T-helper 2 cell treated with Interferon-gamma antibody and Interleukin-4, amounts not matched to agents 5 μg/mL and 100 μg/mL, for 36 hours (primary cell): Measurements from ENCODE around the gene BZW2.
A peak's percentile ranks its signal among the peaks of the same experiment; 100 is the strongest.

Source experiments
- DNase-seq: peaks from one replicate; pipeline ENCODE4 v3.0.0; 2021; ENCODE audit warnings: low spot score
- H3K27ac Mint-ChIP-seq: one replicate; pipeline ENCODE4 v1.8.0; 2021; ENCODE audit warnings: mild to moderate bottlenecking, mixed read lengths
- H3K27me3 Mint-ChIP-seq: one replicate; pipeline ENCODE4 v1.8.0; 2021; ENCODE audit warnings: low read depth, mixed read lengths
- H3K36me3 Mint-ChIP-seq: one replicate; pipeline ENCODE4 v1.8.0; 2021; ENCODE audit warnings: low read depth, mixed read lengths
- H3K4me1 Mint-ChIP-seq: one replicate; pipeline ENCODE4 v1.8.0; 2021; ENCODE audit warnings: low read depth, mixed read lengths
- H3K4me3 Mint-ChIP-seq: one replicate; pipeline ENCODE4 v1.8.0; 2022; ENCODE audit warnings: mild to moderate bottlenecking, moderate library complexity, mixed read lengths
- H3K9me3 Mint-ChIP-seq: one replicate; pipeline ENCODE4 v1.8.0; 2021; ENCODE audit warnings: mixed read lengths

The BZW2 gene

GRCh38 chr7:16645593-16646471 lies at the start of gene BZW2, which contains the start of gene ANKMY2:
TSS of gene BZW2 (plus strand) at chr7:16646181. CDS start at chr7:16665444, 19,263 bp downstream.
TSS of gene ANKMY2 (minus strand) at chr7:16645754. CDS start at chr7:16645573, 181 bp downstream.
- H3K27me3 Mint-ChIP-seq = no peaks in the 10 kb centered on the region
- peak within 1 kb of the TSS; percentile 98 for H3K4me3 Mint-ChIP-seq
- H3K27ac Mint-ChIP-seq = peak within 1 kb of the TSS; percentile 98
- peaks cover 17% of the 10 kb centered on the region for H3K36me3 Mint-ChIP-seq
- H3K4me1 Mint-ChIP-seq = peaks cover 53% of the 10 kb centered on the region
- DNase-seq = peak; percentile 95
- no peaks in the 10 kb centered on the region for H3K9me3 Mint-ChIP-seq

GRCh38 chr7:16598015-16598414 lies 48.0 kb upstream of the BZW2 start:
- H3K27me3 Mint-ChIP-seq = no peaks in the 10 kb centered on the region
- H3K27ac Mint-ChIP-seq = no peak overlapping the region
- DNase-seq = no peak
- no peaks in the 10 kb centered on the region for H3K4me1 Mint-ChIP-seq
- peaks cover 8% of the 10 kb centered on the region for H3K36me3 Mint-ChIP-seq
- H3K9me3 Mint-ChIP-seq = no peaks in the 10 kb centered on the region
- no peak overlapping the region for H3K4me3 Mint-ChIP-seq

- H3K4me3 Mint-ChIP-seq = no peak overlapping the region
- H3K4me1 Mint-ChIP-seq = no peaks in the 10 kb centered on the region
- H3K27me3 Mint-ChIP-seq = no peaks in the 10 kb centered on the region
- H3K9me3 Mint-ChIP-seq = no peaks in the 10 kb centered on the region
- peaks cover 15% of the 10 kb centered on the region for H3K36me3 Mint-ChIP-seq
- DNase-seq = no peak
- H3K27ac Mint-ChIP-seq = no peak overlapping the region
Observed at GRCh38 chr7:16599860-16600259, 46.1 kb upstream of the BZW2 start.

- Mint-ChIP-seq H3K4me3 (no peak overlapping the region), H3K9me3 (no peaks in the 10 kb centered on the region), H3K4me1 (no peaks in the 10 kb centered on the region), H3K36me3 (peaks cover 20% of the 10 kb centered on the region), H3K27ac (no peak overlapping the region), H3K27me3 (no peaks in the 10 kb centered on the region)
- no peak for DNase-seq
Observed at GRCh38 chr7:16603633-16604032, 42.3 kb upstream of the BZW2 start.

GRCh38 chr7:16604054-16604453 lies 41.9 kb upstream of the BZW2 start:
- Mint-ChIP-seq H3K4me1 (no peaks in the 10 kb centered on the region), H3K27ac (no peak overlapping the region), H3K27me3 (no peaks in the 10 kb centered on the region), H3K9me3 (no peaks in the 10 kb centered on the region), H3K4me3 (no peak overlapping the region), H3K36me3 (peaks cover 21% of the 10 kb centered on the region)
- no peak for DNase-seq

GRCh38 chr7:16606704-16607103 lies 39.3 kb upstream of the BZW2 start:
- Mint-ChIP-seq H3K4me3 (no peak overlapping the region), H3K36me3 (peaks cover 29% of the 10 kb centered on the region), H3K27me3 (no peaks in the 10 kb centered on the region), H3K9me3 (no peaks in the 10 kb centered on the region), H3K4me1 (peaks cover 15% of the 10 kb centered on the region), H3K27ac (no peak overlapping the region)
- DNase-seq = no peak

- no peak overlapping the region for H3K27ac Mint-ChIP-seq
- H3K4me3 Mint-ChIP-seq = no peak overlapping the region
- DNase-seq = no peak
- H3K9me3 Mint-ChIP-seq = no peaks in the 10 kb centered on the region
- peaks cover 19% of the 10 kb centered on the region for H3K36me3 Mint-ChIP-seq
- H3K4me1 Mint-ChIP-seq = peaks cover 17% of the 10 kb centered on the region
- H3K27me3 Mint-ChIP-seq = no peaks in the 10 kb centered on the region
Observed at GRCh38 chr7:16609842-16610450, 36.0 kb upstream of the BZW2 start.

- no peaks in the 10 kb centered on the region for H3K9me3 Mint-ChIP-seq
- DNase-seq = no peak
- no peaks in the 10 kb centered on the region for H3K27me3 Mint-ChIP-seq
- H3K4me3 Mint-ChIP-seq = no peak overlapping the region
- H3K27ac Mint-ChIP-seq = no peak overlapping the region
- peaks cover 17% of the 10 kb centered on the region for H3K4me1 Mint-ChIP-seq
- H3K36me3 Mint-ChIP-seq = peaks cover 17% of the 10 kb centered on the region
Observed at GRCh38 chr7:16611711-16612110, 34.3 kb upstream of the BZW2 start.

- Mint-ChIP-seq H3K27ac (no peak overlapping the region), H3K4me3 (no peak overlapping the region), H3K36me3 (peaks cover 29% of the 10 kb centered on the region), H3K9me3 (no peaks in the 10 kb centered on the region), H3K4me1 (peaks cover 17% of the 10 kb centered on the region), H3K27me3 (no peaks in the 10 kb centered on the region)
- DNase-seq = no peak
Observed at GRCh38 chr7:16615228-16615627, 30.8 kb upstream of the BZW2 start.

GRCh38 chr7:16616122-16616521 lies 29.9 kb upstream of the BZW2 start:
- Mint-ChIP-seq H3K4me1 (peaks cover 14% of the 10 kb centered on the region), H3K4me3 (no peak overlapping the region), H3K27ac (no peak overlapping the region), H3K27me3 (no peaks in the 10 kb centered on the region), H3K36me3 (peaks cover 27% of the 10 kb centered on the region), H3K9me3 (no peaks in the 10 kb centered on the region)
- no peak for DNase-seq

- H3K27me3 Mint-ChIP-seq = no peaks in the 10 kb centered on the region
- H3K27ac Mint-ChIP-seq = no peak overlapping the region
- DNase-seq = no peak
- H3K4me1 Mint-ChIP-seq = peaks cover 14% of the 10 kb centered on the region
- no peaks in the 10 kb centered on the region for H3K9me3 Mint-ChIP-seq
- H3K36me3 Mint-ChIP-seq = peaks cover 30% of the 10 kb centered on the region
- H3K4me3 Mint-ChIP-seq = no peak overlapping the region
Observed at GRCh38 chr7:16616542-16616941, 29.4 kb upstream of the BZW2 start.

GRCh38 chr7:16619979-16620408 lies 26.0 kb upstream of the BZW2 start:
- Mint-ChIP-seq H3K27ac (peak overlapping the region; percentile 84), H3K36me3 (peaks cover 44% of the 10 kb centered on the region), H3K4me3 (no peak overlapping the region), H3K4me1 (peaks cover 11% of the 10 kb centered on the region), H3K9me3 (no peaks in the 10 kb centered on the region), H3K27me3 (no peaks in the 10 kb centered on the region)
- DNase-seq = peak; percentile 30

GRCh38 chr7:16626388-16626787 lies 19.6 kb upstream of the BZW2 start:
- H3K4me1 Mint-ChIP-seq = no peaks in the 10 kb centered on the region

GRCh38 chr7:16627236-16627635 lies 18.7 kb upstream of the BZW2 start:
- Mint-ChIP-seq H3K27ac (no peak overlapping the region), H3K27me3 (no peaks in the 10 kb centered on the region), H3K4me3 (no peak overlapping the region), H3K9me3 (no peaks in the 10 kb centered on the region), H3K36me3 (peaks cover 15% of the 10 kb centered on the region), H3K4me1 (no peaks in the 10 kb centered on the region)
- DNase-seq = no peak

More at GRCh38 chr7:16626388-16626787, 19.6 kb upstream of the BZW2 start:
- no peak overlapping the region for H3K4me3 Mint-ChIP-seq
- H3K9me3 Mint-ChIP-seq = no peaks in the 10 kb centered on the region
- peaks cover 22% of the 10 kb centered on the region for H3K36me3 Mint-ChIP-seq
- DNase-seq = no peak
- H3K27me3 Mint-ChIP-seq = no peaks in the 10 kb centered on the region
- no peak overlapping the region for H3K27ac Mint-ChIP-seq
